Gastroesophageal sphincter (tissue), 3 donors: Measurements from ENCODE around the gene PTMS.

Experiments used
- POLR2AphosphoS5 ChIP-seq: sonication (generic); formaldehyde crosslinking; IDR thresholded peaks from one replicate; pipeline ENCODE4 v1.6.1; 2017; ENCODE audit warnings: antibody characterized with exemption
- TF ChIP-seq, protein P1 (sequence below), 4 experiments: fragments of 200-600 bp in 2 of 4; fragments of 450-650 bp in 2 of 4; sonication (generic) in 1 of 4; IDR thresholded peaks; one replicate each; pipeline ENCODE4 v1.5.1; 2017 to 2019; ENCODE audit warnings: antibody characterized with exemption in 4 of 4, mild to moderate bottlenecking in 2 of 4, moderate library complexity in 2 of 4

DNA sequence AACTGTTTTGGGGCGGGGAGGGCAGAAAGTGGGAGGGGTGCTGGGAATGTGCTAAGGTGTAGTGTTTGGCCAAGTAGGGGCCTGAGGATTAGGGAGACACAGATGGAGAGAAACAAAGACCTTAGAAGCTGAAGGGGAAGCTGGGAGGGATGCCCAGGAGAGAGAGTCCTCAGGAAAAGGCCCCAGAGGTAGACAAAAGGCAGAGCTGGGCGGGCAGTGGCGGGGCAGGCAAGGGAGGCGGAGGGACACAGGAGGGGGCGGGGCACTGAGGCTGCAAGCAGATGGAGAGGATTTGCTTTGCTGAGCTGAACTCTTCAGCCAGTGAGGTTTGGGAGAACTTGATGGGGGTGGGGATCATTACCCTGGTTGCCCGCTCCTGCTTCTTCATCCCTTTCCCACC lies 2.8 kb downstream of the PTMS start:
- TF ChIP-seq, protein P1, sequence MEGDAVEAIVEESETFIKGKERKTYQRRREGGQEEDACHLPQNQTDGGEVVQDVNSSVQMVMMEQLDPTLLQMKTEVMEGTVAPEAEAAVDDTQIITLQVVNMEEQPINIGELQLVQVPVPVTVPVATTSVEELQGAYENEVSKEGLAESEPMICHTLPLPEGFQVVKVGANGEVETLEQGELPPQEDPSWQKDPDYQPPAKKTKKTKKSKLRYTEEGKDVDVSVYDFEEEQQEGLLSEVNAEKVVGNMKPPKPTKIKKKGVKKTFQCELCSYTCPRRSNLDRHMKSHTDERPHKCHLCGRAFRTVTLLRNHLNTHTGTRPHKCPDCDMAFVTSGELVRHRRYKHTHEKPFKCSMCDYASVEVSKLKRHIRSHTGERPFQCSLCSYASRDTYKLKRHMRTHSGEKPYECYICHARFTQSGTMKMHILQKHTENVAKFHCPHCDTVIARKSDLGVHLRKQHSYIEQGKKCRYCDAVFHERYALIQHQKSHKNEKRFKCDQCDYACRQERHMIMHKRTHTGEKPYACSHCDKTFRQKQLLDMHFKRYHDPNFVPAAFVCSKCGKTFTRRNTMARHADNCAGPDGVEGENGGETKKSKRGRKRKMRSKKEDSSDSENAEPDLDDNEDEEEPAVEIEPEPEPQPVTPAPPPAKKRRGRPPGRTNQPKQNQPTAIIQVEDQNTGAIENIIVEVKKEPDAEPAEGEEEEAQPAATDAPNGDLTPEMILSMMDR (IDR thresholded peaks at IDR 0.05): no peak
- no peak for TF ChIP-seq POLR2AphosphoS5
